Femur (tissue), 1 donor: ENCODE measurements around the gene STX18.
"Not testable (repeated sequence)": the region's sequence is repeated elsewhere in the genome, so short reads cannot be mapped to it uniquely, and the experiment has no call there.

ENCODE experiments used
- DNase-seq: peaks from one replicate; pipeline ENCODE4 v3.0.0-alpha.2; 2017

Gene STX18

DNA sequence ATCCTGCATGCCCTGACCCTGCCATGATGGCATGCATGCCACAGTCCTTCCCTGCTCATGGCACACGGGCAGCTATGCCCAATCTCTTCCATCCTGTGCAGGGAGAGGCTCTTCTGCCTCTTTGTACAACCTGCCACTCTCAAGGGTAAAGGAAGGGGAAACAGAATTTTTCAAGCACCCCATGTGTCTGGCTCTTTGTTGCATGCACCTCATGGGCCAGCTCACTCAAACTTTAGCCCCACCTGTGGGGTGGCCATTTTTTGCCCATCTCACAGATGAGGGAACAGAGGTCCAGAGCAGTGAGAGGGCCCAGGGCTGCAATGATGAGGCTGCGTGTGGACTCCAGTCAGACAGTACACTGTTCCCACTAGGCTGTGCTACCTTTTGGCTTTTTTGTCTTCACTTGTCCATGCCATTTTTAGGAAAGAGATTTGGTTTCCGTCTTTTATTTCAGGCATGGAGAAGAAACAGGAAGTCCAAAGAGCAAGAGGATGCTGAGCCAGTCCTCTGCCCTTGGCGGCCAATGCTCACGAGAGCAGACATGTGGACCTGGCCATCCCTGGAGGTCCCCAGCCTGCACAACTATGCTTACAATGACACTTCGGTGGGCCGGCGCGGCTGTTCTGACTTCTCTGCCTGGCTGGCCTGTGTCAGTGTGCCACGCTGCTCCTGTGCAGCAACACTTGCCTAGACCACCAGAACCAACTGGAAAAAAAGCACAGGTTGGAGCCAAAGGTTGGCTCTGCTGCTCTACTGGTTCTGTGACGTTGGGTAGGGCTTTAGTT is 109.3 kb downstream of the STX18 start:
- no peak for DNase-seq

DNA sequence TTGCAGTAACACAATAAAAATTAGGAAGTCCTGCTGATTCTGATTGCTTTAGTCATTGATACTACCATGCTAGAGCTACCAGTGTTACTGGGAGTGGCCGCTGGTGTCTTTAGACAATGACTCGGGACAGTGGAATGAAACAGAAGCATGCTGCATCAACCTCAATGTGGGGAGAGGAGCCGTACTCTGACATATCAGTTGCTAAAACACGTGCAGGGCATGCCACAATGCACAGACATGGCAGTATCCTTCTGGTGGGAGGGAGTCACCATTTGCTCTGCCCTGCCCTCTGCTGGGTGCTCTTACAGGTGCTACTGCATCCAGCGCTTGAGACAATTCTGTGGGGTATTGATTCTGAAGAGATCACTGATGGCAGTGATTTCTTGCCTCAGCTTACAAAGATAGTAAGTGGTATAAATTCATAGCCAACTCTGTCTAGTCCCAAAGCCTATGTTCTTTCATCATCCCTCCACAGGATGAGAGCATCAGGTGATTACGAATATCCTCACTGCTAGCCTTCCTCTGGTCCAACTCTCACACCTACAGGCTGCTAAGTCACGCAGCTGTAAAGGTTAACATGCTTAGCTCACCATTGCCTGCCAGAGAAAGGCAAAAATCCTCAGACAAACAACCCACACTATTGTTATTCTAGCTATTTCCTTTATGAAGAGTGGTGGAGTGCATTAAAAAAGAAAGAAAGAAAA is 111.2 kb downstream of the STX18 start:
- no peak for DNase-seq

GRCh38 chr4:4428966-4429875 is 112.6 kb downstream of the STX18 start:
- no peak for DNase-seq

GRCh38 chr4:4427886-4428285 is 114.0 kb downstream of the STX18 start:
- DNase-seq: no peak

- DNase-seq: no peak
These were observed 114.6 kb downstream of the STX18 start for GRCh38 chr4:4427121-4427870.

DNA sequence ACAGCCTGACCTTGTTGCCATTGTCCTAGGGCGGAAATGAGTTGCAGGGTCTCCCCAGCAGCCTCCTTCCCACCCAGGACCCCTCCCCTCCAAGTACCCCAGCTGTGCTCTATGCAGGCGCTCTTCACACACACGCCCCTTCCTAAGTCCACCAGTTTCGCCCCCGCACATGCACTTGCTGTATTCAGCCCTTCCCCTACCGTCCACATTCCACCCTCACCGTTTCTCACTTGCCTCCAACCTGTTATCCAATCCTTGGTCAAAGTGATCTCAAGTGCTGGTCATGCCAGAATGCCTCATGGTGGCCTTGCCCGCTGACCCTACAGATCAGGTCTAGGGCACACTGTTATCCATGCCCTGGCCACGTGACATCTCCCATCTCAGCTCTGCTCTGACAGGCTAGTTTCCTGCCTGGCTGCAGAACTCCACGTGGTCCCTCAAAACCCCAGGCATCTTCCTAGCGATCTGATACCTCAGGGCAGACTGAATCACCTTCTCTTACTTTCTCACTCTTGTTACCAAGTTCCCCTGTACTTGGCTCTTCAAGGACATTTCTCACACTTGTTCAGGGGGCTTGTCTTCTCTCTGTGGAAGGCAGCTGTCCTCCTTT is 115.2 kb downstream of the STX18 start:
- no peak for DNase-seq

GRCh38 chr4:4425696-4426095 is 116.2 kb downstream of the STX18 start:
- DNase-seq: no peak

DNA sequence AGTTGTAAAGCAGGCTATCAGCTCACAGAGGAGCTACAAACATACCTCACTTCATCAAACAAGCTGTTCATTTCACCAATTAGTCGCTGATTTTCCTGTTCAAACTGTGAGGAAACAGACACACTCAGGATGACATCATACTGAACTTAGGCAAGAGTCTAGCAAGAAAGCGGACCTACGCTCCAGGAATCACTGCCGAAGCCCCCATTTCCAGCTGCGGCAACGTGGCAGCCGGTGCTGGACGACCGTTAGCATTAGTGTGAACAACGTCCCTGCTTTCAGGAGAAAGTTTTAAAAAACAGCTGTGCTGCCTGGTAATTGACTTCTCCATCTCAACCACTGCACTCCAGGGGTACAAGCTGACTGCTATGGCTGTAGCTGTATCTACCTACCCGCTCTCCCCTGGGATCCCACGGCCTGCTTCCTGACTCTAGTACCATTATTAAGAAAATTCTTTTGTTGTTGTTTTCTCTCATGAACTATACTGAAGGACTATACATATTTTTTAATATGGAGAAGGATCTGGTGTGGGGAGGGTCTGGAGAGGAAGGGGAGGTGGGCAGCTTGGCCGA is 116.6 kb downstream of the STX18 start:
- no peak for DNase-seq

- DNase-seq: no peak
These were observed 117.2 kb downstream of the STX18 start for GRCh38 chr4:4424499-4425115.

DNA sequence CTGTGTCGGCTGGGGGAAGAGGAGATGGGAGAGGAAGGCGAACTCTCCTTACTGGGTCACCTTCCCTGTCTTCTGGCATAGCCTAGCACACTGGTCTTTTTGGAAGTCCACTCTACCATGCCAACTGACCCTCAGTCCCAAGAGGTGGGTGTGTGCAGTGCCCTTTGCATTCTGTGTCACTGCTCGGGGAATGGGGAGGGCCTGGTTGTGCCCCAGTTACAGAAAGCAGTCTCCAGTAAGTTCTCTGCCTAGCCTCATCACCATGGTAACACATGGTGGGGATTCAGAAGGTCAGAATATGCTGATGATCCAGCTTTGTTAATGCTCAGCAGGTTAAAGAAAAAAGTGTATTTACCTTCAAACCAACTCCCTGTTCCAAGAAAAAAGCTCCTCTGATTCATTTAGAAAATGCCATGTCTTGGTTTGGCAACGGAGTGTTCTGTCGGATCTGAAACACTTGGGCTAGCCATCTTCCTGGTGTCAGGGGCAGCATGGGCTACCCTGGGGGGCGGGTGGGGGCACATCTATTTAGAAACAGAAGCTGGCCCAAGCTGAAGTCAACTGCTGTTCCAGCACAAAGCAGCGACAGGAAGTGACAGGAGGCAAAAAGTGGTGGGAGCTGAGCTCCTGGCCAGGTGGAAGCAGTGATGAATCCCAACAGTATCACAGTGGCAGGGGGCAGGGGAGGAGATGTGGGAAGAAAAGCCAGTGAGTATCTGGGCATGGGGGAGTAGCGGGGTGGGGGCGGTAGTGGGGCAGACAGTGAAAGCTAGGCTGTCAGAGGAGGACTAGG is 117.9 kb downstream of the STX18 start:
- no peak for DNase-seq

- DNase-seq: peak; percentile 9
These were observed 118.9 kb downstream of the STX18 start for GRCh38 chr4:4422856-4423499.

DNA sequence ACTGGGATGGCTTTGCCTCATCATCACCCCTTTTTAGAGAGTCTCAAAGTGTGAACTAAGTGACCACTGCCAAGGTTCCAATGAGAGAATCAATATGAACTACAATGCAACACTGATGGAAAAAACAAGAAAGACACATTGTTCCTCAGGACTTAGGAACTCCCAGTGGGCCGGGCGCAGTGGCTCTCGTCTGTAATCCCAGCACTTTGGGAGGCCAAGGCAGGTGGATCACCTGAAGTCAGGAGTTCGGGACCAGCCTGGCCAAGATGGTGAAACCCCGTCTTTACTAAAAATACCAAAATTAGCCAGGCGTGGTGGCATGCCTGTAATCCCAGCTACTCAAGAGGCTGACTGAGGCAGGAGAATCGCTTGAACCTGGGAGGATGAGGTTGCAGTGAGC is 119.7 kb downstream of the STX18 start:
- not testable (repeated sequence) for DNase-seq

- no peak for DNase-seq
These were observed 120.5 kb downstream of the STX18 start for GRCh38 chr4:4421356-4421755.

DNA sequence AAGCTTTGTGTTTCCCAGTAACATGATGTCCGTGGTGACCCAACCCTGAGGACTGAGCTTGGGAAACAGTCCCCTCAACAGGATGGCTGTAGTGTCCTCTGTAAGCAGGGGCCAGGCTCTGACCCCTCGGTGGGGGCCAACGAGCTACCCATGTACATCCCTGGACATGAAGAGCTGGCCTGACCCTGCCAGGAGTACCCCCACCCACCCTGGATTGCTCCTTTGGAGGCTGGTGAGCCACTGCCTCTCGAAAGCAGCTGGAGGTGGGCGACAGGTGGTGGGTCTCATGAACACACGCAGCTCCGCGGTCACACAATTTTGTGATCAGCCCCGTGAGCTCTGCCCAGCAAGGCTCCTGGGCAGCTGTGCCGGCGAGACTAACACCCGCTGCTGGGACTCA is 121.4 kb downstream of the STX18 start:
- DNase-seq: peak; percentile 8

GRCh38 chr4:4419896-4420295 is 122.0 kb downstream of the STX18 start:
- no peak for DNase-seq

GRCh38 chr4:4418676-4419390 is 123.0 kb downstream of the STX18 start:
- DNase-seq: peak; percentile 4

GRCh38 chr4:4417886-4418285 is 124.0 kb downstream of the STX18 start:
- DNase-seq: no peak

DNA sequence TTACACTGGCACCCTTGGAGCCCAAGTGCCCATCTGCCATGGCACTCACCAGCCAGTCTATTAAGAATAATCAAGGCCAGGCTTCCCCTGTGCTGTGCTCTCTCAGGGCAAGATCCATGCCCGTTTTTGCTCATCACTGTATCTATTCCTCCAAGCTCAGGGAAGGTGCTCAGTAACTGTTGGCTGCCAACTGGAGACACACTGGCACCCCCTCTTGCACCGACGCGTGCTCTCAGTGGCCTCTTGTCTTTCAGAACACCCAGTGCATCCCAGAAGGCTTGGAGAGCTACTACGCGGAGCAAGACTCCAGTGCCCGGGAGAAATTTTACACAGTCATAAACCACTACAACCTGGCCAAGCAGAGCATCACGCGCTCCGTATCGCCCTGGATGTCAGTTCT is 124.9 kb downstream of the STX18 start:
- no peak for DNase-seq
